GOT3 (cell line): Measurements from ENCODE around the gene VARS2.
A peak's percentile ranks its signal among the peaks of the same experiment; 100 is the strongest.
"Not testable (repeated sequence)": the region's sequence is repeated elsewhere in the genome, so short reads cannot be mapped to it uniquely, and the experiment has no call there.

Source experiments
- DNase-seq: peaks from one replicate; lab custom pipeline; 2025; ENCODE audit warnings: mixed read lengths; lab: John Stamatoyannopoulos, UW

VARS2 gene

DNA sequence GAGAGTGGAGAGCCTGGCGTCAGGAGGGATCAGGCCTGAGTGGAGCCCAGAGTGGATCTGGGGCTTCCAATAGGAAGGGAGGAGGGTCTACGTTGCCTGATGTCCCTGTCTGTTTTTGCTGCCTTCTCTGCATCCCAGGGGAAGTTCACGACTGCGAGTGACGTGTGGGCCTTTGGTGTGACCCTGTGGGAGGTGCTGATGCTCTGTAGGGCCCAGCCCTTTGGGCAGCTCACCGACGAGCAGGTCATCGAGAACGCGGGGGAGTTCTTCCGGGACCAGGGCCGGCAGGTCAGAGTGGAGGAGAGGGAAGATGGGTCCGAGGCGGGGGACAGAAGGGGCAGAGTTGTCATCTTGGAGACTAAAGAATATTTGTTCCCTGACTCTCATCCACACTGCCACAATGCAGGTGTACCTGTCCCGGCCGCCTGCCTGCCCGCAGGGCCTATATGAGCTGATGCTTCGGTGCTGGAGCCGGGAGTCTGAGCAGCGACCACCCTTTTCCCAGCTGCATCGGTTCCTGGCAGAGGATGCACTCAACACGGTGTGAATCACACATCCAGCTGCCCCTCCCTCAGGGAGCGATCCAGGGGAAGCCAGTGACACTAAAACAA, 15.2 kb upstream of the VARS2 start:
- no peak for DNase-seq

DNA sequence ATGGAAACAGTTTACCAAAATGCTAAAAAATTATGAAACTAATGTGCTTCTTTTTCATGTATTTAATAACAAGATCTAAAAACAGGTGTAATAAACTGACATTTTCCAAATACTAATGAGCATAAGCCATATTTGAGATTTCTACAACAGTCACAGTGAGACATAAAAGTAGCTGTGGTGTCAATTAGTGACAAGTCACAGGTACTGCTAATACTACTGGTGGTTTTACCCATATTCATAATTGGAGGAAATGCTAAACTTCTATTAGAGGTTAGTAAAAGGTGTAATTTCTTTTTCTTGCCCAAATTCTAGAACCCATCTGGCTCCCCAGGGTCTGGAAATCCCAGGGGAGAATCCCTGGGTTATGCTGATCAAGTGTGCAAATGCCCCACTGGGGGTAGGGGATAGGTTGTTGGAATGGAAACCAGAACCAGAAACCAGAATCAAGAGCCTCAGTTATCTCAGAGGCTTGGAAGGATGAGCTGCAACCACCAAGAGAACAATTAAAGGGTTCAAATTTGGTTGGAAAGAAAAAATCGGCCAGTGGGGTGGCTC, 13.1 kb upstream of the VARS2 start:
- no peak for DNase-seq

DNA sequence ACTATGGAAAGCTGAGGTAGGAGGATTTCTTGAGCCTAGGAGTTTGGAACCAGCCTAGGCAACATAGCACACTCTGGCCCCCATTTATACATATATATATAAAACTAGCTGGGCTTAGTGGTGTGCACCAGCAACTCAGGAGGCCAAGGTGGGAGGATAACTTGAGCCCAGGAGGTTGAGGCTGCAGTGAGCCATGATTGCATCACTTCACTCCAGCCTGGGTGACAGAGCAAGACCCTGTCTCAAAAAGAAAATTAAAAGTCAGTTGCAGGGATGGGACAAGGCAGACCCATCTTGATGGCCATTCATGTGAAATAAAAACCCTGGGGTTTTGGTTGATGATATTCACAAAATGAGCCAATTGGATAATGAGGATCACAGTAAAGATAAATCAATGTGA, 12.6 kb upstream of the VARS2 start:
- DNase-seq, result no peak

DNA sequence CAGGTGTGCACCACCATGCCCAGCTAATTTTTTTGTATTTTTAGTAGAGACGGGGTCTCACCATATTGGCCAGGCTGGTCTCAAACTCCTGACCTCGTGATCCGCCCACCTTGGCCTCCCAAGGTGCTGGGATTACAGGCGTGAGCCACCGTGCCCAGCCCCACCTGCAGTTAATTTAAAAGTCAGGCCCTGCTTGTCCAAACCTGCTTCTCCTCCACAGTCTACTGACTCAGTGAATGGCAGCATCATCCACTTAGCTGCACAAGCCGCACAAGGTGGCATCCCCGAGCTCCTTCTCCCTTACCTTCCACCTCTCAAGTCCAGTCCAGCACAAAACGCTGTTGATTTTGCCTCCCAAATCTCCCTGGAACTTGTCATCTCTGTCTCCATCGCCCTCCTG, 11.8 kb upstream of the VARS2 start:
- not testable (repeated sequence) for DNase-seq

DNA sequence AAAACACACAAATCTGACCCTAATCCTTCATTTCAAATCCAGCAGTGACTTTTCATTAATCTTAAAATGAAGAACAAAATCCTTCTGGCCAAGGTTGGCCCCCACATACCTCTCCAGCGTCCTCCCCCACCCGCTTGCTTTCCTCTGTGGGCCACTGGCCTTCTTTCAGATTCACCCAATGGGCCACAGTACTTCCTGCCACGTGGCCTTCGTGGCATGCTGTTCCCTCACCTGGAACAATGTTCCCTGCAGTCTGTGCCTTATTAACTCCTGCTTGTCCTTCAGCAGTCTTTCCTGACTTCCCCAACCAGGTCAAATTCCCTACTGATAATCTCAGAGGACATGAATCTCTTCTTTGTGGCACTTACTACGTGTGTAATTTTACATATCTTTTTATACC, 11.3 kb upstream of the VARS2 start:
- no peak for DNase-seq

DNA sequence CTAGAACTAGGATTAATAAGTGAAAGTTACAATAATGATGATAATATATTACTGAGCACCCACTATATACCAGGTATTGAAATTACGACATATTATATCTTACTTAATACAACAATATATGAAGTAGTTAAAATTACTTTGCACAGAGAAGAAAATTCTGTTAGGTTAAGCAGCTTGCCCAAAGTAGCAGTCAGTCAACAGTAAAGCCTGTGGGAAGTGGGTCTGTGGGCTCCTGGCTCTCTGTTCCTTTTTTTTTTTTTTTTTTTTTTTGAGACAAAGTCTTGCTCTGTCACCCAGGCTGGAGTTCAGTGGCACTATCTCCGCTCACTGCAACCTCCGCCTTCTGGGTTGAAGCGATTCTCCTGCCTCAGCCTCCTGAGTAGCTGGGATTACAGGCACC, 10.8 kb upstream of the VARS2 start:
- no peak for DNase-seq

DNA sequence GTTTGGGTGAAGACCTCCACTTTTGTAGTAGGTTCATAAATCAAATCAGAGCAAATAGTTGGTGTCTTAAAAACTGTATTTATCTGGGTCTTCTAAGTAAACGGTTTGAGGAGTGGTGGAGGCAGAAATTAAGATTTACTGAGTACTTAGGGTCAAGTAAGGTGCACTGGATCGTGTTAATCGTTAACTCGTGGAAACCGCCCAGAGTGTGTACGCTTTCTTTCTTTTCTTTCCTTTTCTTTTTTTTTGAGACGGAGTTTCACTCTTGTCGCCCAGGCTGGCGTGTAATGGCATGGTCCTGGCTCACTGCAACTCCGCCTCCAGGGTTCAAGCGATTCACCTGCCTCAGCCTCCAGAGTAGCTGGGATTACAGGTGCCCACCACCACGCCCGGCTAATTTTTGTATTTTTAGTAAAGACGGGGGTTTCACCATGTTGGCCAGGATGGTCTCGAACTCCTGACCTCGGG, 6.7 kb upstream of the VARS2 start:
- not testable (repeated sequence) for DNase-seq

DNA sequence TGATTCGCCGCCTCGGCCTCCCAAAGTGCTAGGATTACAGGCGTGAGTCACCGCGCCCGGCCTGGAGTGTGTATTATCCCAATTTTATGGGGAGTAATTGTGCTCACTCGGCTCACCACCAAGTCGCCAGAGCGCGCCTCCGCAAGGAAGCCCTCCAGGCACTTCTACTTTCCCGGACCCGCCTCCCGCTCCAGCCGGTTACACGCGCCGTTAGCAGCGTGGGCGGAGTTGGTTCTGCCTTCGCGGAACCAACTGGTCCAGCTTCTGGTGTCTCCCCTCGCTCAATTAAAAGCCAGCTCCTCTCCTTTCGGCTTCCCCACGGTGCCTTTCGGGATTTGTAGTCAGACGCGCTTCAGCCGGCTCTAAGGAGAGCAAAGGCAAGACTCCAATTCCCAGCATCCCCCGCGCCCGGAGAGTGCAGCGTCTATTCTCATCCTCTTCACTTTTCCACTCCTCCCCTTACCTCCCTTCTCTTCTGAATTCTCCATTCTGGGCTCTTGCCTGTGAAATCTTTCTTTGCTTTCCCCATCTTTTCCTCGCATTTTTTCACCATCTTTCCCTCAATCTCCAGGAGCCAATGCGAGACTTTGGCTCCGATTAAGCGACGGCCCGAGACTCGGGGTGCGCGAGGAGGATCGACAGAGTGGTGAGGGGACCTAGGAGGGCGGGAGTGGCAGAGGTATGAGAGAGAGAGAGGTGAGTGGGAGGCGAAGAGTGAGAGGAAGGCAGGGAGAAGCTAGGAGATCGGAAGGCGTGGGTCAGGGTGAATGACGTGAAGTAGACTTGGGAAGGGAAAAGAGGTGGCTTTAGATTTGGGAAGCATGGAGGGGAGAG, 6.1 kb upstream of the VARS2 start, which contains the start of gene GTF2H4:
Gene GTF2H4 (plus strand): TSS at position 450 of the 834 bp plus-strand sequence.
- DNase-seq, result peak; percentile 88

DNA sequence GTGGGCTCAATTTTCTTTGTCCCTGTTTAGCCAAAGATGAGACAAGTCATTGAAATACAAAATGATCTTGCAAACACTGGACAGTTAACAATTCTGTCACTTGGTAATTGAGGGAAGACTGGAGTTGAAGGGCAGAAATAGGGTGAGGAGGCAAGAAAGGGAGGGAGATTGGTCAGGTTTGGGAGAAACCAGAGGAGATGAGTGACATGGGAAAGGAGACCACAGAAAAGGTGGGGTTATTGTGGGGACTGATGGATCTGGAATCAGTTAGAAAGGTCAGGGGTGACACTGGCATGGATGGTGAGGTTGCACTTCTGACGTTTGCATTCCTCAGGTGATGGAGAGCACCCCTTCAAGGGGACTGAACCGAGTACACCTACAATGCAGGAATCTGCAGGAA, 5.3 kb upstream of the VARS2 start:
- DNase-seq, result no peak

DNA sequence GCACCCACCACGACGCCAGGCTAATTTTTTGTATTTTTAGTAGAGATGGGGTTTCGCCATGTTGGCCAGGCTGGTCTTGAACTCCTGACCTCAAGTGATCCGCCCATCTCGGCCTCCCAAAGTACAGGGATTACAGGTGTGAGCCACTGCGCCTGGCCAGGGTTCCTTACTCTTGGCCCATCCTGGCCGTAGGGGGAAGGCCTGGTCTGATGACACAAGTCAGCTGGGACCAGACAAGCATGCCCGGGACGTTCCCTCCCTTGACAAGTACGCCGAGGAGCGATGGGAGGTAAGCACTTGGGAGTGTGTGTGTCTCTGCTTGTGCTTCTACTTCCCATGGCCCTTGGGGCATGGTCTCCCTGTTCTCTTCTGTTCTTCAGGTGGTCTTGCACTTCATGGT, 3.6 kb upstream of the VARS2 start:
- not testable (repeated sequence) for DNase-seq

DNA sequence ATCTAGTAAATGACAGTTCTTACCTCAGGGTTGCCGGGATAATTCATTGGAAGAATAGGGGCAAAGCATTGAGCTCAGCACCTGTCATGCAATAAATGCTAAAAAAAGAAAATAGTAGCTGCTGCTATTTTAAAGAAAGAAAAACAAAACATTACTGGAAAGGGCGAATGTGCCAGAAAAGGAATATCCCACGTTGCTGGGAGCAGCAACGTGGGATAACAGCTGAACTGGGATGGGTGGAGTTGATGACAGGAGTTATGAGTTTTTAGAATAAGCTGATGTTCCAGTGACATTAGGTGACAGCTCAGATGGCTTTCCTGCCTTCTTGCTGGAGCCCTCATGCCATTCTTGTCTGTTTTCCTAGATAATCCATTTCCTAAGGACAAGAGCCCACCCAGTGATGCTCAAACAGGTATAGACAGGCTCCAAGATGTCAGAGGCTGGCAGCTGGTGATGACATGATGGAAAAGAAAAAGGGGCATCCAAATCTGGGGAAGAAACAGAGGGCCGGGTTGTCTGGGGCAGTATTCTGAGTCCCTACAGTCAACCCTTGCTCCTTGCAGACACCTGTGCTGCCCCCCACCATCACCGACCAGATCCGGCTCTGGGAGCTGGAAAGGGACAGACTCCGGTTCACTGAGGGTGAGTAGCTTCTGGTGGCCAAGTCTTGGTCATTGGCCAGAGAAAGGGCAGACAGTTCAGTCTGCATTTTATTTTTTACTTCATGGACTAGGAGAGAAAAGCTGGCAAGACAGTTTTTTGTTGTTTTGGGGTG, 1.1 kb upstream of the VARS2 start:
- no peak for DNase-seq

DNA sequence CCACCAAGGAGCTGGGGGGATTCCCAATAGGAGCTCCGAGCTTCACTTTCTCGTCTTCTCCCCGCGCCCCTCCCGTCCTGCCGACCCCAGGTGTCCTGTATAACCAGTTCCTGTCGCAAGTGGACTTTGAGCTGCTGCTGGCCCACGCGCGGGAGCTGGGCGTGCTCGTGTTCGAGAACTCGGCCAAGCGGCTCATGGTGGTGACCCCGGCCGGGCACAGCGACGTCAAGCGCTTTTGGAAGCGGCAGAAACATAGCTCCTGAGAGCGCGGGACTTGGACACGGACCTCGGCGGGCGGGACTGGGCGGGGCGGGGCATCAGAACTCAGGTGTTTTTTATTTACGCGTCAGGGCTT, 340 bp upstream of the VARS2 start:
- no peak for DNase-seq

DNA sequence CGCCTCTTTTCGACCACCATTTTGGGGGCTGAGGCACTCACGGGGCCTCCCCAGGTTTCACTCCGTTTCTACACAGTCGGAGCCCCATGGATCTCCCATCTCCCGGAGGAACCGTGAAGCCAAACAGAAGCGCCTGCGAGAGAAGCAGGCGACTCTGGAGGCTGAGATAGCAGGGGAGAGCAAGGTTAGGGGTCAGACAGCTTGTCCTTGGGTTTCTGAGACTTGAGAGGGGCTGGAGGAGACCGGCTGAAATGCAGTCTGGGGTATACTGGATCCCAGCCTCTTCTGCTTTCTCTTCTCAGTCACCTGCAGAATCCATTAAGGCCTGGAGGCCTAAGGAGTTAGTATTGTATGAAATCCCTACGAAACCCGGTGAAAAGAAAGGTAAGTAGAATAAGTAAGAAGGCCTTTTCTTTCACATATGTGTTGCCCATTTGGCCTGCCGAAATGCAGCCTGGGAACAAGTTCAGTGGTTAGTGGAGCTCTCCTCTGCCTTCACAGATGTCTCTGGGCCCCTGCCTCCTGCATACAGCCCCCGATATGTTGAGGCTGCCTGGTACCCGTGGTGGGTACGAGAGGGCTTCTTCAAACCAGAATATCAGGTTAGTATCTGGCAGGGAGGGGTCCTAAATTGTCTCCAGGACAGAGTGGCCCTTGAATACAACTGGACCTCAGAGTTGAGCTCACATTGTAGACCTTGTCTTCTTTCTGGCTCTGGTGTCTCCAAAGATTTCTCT, 984 bp downstream of the VARS2 start:
- DNase-seq, result no peak

DNA sequence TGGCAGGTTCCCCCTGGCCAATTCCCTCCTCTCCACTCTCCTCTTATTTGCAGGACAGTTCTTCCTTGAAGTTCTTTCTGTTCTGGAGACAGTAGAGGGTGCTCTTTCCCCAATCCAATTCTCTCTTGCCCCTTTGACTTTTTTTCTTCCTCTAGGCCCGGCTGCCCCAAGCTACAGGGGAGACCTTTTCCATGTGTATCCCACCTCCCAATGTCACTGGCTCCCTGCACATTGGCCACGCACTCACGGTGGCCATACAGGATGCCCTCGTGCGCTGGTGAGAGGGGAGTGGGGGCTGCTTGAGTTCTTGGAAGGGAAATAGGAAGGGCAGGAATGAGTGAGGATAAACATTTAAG, 1.5 kb downstream of the VARS2 start:
- DNase-seq, result no peak

DNA sequence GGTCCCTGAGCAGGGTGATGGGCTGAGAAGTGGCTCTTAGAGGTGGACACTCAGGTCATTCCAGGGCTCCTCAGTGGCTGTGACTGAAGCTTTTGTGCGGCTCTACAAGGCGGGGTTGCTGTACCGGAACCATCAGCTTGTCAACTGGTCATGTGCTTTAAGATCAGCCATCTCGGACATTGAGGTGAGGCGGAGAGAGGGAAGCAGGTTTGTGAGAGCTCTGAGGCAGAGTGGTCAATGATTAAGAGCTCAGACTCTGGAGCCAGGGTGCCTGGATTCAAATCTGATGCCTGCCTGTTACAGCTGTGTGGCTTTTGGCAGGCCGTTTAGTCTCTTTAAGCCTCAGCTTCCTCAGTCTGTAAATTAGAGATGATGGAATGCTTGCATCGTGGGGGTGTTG, 3.0 kb downstream of the VARS2 start:
- no peak for DNase-seq

DNA sequence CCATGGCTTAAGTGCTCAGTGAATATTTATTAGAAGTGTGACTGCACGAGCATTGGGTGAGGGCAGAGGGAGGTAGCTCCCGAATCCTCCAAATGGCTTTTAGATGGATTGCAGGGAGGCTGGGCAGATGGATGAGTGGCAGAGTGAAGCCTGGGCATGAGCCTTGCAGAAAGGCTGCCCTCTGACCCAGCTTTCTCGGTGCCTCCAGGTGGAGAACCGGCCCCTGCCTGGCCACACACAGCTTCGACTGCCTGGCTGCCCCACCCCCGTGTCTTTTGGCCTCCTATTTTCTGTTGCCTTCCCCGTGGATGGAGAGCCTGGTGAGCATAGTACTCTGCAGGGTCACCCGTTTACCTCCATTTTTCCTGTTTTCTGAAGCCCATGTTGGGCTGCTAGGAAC, 3.4 kb downstream of the VARS2 start:
- DNase-seq, result no peak

DNA sequence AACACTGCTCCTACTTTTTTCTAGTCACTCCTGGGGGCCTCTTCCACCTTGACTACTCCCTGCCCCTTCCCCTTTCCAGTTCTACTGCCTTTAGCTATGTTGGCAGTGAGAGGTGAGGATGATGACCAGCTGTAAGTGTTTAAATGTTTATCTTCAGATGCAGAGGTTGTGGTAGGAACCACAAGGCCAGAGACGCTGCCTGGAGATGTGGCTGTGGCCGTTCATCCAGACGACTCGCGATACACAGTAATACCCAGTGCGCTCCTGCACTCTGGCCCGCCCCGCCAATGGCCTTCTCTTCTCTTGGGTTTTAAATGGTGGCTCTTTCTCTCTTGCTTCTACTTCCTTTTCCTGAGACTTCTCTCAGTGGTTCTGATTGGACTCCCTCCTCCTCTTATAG, 4.6 kb downstream of the VARS2 start:
- no peak for DNase-seq

DNA sequence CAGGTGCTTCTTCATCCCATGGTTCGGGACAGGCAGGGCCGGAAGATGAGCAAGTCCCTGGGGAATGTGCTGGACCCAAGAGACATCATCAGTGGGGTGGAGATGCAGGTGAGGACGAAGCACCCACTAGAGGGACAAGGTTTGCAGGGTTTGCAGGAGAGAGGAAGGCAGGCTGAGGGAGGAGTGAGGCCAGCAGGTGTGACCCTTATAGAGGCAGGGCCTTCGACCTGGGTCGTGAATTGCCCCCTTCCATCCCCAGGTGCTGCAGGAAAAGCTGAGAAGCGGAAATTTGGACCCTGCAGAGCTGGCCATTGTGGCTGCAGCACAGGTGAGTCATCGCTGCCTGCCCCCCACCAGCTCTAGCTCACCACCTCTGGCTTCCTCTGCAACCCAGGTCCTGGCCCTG, 8.4 kb downstream of the VARS2 start:
- no peak for DNase-seq

DNA sequence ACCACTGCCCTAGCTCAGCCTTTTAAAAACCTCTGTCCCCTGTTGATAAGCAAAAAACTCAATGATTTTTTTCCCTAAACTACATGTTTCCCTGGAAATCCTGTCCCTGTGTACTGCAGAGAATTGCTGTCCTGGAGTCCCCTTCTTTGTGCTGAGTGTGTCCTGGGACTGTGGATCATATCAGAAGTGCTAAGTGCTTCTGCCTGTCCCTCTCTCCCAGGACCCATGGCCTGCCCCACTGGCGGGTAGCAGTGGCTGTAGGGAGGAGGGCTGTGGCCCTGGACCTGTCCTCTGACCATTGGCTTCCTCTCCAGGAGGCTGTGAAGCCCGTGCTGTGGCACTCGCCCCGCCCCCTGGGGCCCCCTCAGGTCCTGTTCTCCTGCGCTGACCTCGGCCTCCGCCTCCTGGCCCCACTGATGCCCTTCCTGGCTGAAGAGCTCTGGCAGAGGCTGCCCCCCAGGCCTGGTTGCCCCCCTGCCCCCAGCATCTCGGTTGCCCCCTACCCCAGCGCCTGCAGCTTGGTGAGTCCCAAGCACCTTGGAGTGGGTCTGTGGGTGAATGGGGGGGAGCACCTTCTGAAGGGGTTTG, 10.1 kb downstream of the VARS2 start:
- not testable (repeated sequence) for DNase-seq

DNA sequence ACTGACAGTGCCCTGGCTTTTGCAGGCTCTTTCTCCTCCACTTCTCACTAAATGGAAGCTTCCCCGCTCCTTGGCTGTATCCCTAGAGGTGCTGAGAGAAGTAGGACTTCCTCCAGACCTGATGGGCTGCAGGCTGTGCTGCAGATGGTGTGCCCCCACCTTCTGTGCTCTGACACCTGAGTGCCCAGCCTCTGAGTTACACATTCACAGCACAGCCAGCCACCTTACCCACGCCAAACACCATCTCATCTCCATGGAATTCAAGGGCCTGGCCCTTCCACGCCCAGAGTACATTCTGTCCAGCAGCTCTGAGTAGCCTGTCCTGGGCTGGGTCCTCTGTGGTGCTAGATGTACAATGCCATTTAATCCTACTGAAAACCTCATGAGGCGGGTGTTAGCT, 12.6 kb downstream of the VARS2 start:
- DNase-seq, result no peak

DNA sequence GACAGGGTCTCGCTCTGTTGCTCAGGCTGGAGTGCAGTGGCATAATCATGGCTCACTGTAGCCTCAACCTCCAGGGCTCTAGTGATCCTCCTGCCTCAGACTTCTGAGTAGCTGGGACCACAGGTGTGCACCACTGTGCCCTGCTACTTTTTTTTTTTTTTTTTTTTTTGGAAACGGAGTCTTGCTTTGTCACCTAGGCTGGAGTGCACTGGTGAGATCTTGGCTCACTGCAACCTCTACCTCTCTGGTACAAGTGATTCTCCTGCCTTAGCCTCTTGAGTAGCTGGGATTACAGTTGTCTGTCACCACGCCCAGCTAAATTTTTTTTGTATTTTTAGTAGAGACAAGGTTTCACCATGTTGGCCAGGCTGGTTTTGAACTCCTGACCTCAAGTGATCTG, 13.0 kb downstream of the VARS2 start:
- DNase-seq, result not testable (repeated sequence)

DNA sequence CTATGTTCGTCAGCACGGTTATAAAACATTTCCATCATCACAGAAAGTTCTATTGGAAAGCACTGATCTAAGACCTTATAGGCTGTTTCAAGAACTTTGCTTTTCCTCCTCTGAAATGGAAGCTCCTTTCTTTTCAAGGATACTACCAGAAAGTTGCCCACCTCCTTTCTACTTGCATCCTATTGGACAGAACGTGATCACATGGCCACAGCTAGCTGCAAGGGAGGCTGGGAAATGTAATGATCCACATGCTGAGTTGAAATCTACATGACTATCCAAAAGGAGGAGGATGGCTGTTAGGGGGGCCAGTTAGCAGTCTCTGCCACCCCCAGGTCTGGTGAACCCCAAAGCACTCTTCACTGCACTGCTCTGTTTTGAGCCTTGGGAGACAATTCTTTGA, 14.6 kb downstream of the VARS2 start:
- no peak for DNase-seq
